Measurements from ENCODE around the gene TASP1.

Gene TASP1

DNA sequence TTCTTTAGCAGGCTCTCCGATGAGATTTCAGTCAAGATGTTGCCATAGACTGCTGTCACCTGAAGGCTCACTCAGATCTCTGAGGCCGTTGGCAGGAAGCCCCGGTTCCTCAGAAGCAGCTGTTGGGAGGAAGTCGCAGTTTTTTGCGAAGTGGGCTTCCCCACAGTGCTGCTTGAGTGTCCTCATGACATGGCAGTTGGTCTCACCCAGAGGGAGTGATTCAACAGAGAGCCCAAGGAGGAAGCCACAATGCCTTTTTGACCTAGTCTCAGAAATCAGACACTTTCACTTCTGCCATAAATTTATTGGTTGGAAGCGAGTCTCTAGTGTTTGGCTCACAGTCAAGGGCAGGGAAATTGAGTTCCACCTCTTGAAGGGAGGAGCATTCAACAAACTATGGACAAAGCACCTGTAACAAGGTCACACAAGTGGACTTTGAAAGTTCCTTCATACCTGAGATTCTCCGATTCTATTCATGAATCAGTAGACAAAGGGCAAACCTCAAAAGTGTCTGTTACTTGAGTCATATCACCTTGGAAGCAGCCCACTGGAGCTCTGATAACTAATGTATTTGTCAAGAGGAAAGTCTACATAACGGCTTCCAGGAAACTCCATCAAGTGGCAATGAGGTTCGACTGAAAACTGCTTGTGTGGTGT lies 208.3 kb downstream of the TASP1 start:
- DNase-seq, result no peak

DNA sequence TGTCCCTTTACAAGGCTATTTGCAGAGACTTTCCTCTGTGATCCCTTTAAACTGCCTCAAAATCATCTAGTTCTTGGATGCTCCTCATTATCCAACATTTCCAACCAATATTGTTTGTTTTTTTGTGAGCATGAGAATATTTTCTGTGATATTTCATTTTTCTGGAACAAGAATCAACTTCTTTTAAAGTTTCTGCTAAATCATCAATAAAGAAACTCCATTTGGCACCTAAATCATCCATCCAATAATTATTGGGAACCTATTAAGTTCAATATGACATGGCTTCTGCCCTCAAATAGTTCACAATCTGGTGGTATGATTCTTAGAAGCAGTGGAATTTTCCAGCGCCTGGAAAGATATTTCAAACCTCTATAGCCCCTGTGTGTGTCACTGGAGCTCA lies 210.0 kb downstream of the TASP1 start:
- no peak for DNase-seq

- DNase-seq, result no peak
These were observed 211.9 kb downstream of the TASP1 start for GRCh38 chr20:13426870-13427269.

DNA sequence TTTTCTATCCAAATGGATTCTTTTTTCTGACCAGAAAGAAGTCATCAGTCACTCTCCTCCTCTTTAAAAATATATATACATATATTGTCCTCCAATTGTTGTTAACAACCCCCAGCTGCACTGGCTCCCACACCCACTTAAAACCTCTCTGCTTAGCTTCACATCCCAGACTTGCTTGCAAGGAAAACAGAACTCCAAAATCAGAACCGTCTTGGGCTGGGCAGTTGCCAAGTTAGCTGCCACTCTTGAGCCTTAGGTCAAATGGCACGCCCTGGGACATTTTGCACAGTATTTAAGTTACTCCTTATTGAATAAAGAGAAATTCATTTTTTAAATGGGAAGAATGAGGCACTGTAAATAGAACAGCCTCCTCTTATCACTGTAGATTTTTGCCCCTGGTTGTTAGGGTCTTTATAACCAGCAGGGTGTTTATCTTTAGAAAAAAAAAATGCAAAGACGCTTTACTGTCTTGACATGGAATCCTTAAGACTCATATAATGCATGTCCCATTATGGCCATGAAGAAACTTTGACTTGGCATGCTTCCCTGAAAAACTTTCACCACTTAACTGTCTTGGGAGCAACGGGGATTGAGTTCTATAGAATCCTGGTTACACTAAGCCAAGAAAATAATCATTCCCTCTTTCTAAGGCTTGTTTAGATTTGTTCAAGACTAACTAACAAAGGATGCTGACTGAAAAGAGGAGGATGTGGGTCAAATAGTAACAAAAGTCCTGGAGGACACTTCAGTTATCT lies 213.2 kb downstream of the TASP1 start:
- DNase-seq, result no peak

DNA sequence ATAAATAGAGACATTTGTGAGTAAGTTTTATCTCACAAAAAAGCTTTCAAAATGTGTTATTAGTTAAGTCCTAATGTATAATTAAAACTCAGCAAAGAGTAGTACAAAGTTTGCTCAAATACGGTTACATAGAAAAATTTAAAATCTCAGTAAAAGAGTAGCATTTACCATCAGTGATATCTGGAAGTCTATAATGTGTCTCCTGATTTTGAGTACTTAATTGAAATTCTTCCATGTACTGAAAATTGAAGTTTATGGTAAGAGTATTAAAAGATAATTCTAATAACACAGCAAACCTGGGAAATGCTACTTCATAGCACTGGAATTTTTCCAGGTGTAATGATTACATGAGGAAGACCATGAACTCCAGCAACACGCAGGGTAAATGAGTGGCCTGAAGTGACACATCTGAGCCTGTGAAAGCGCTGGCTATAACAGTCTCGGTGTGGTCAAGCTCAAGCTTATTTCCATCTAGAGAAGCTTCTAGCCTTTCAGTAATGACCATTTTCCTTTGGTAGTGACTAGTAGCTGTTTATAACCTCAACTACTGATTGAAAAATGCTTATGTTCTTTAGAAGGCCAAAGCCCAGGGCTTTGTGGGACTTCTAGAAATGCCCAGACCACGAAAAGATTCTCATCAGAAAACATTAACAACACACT lies 214.4 kb downstream of the TASP1 start:
- no peak for DNase-seq

DNA sequence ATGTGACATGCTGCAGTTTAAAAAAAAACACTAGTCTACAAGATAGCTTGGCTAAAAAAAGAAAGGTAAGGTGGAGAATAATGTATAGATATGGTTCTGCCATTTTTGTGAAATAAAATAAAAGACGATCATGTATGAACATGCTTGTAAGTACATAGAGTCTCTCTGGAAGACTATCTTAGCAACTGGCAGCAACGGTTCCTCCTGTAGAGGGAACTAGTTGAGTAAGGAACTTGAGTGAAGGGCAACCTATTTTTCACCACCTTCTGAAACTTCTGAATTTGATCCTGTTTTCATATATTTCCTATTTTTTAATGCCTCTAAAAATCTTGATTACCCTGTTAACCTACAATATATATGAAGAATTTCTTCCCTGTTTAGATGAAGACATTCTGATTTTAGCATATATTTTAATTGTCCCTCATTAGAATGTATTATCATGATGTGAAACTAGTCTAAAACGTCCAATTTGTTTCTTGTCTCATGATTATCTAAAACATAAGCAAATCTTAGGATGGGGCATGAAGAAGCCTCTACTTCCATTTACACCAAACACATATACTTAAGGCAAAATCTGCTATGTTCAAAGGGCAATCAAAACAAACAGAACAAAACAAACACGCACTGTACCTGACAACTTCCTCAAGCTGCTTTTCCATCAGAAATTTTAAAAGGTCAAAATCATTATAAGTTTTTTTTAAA lies 215.1 kb downstream of the TASP1 start:
- no peak for DNase-seq

- no peak for DNase-seq
These were observed 216.1 kb downstream of the TASP1 start for GRCh38 chr20:13422637-13423036.

DNA sequence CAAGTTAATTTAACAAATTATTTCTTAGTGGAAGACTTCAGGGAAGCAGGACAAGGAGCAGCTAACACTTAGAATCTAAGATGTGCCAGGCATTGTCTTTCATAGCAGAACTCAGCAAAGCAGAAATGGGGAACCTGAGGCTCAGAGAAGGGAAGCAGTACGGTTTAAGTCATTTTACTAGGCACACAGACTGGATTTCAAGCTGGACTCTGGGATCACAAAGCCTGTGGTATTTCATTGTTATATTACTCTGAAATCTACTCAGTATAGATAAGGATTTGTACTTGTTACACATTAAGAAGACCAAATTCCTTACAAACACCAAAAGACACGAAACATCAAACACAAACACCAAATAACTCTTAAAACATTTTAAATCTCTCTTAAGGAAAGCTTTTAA lies 218.1 kb downstream of the TASP1 start:
- no peak for DNase-seq

- DNase-seq, result no peak
These were observed 219.3 kb downstream of the TASP1 start for GRCh38 chr20:13419477-13419876.

DNA sequence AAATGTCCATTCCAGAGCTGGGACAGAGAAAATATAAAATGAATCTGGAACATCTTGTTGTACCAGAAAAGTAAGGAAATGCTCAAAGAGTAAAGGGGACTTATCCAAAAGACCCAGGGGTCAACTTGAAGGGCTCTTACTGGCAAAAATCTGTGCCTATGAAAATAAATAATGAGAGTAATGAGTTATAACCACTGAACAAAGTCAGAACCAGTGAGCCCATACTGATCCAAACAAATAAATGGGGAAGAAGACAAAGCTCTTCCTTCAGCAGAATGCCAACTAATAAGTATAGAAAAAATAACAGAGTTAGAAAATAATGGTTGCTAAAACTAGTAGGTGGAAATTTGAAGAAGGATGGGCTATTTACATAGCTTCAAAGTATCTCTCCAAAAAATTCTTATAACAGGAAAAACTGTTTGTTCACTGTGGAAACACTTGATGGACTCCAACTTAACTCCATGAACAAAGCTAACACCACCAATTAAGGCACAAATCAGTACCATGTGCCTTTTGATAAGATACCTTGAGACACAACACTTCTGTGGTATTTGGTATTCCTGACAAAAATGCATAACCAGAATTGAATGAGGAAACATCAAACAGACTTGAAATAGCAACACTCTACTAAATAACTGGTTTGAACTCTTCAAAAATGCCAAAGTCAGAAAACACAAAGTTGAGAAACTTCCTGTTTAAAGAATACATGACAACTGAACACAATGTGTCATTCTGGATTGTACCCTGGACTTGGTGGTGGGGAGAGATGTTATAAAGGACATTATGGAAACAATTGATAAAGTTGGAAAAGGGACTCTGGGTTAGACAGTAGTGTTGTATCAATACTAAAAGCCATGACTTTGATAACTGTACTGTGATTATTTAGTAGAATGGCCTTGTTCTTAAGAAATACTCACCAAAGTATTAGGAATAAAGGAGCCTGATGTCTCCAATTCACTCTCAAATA lies 220.2 kb downstream of the TASP1 start:
- no peak for DNase-seq

GRCh38 chr20:13416531-13416930 lies 222.2 kb downstream of the TASP1 start:
- no peak for DNase-seq

DNA sequence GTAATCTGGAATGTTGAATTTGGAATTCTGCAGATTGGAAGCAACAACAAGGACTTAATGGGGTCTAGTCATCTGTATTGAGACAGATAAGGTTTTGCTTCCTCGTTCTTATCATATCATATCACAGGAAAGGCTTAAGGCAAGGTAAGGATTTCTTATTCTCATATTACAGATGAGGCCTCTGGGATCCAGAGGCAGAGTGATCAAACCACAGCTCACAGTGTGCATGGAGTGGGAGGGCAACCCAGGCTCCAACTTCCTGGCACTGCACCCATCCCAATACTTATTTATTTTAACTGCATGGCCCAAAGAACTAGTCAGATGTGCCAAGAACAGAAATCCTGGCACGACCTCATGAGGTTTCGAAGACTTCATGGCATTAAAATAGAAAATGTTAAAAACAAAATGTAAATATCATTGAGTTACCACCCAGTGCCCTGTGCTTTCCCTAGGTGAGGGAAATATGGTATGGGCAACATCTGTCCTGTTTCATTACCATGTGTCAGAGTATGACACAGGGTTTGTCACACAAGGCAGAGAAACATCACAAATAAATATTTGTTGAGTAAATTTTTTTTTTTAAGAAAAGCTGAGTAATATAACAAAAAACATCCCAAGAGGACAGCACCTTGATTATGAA lies 225.8 kb downstream of the TASP1 start:
- no peak for DNase-seq

DNA sequence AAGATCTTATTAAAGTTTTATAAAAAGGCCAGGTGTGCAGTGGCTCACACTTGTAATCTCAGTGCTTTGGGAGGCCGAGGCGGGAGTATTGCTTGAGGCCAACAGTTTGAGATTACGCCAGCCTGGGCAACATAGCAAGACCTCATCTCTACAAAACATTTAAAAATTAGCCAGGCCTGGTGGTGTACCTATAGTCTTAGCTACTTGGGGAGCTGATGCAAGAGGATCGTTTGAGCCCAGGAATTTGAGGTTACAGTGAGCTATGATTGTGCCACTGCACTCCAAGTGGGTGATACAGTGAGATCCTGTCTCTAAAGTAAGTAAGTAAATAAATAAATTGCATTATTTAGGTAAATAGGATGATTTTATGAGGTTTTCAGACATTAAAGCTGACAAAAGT lies 234.4 kb downstream of the TASP1 start:
- DNase-seq, result no peak

DNA sequence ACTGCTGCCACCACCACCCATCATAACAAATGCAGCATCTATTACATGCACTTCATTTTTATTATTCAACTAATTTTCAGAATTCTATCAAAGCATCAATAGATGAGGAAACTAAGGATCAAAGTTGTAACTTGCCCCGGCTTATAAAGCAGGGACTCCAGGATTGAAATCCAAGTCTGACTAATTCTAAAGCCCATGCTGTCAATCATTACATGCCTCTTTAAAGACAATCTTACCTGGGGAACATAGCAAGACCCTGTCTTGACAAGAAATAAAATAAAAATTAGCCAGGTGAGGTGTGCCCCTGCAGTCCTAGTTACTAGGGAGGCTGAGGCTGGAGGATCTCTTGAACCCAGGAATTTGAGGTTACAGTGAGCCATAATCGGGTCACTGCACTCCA lies 235.3 kb downstream of the TASP1 start:
- no peak for DNase-seq

GRCh38 chr20:13402986-13403385 lies 235.7 kb downstream of the TASP1 start:
- no peak for DNase-seq

DNA sequence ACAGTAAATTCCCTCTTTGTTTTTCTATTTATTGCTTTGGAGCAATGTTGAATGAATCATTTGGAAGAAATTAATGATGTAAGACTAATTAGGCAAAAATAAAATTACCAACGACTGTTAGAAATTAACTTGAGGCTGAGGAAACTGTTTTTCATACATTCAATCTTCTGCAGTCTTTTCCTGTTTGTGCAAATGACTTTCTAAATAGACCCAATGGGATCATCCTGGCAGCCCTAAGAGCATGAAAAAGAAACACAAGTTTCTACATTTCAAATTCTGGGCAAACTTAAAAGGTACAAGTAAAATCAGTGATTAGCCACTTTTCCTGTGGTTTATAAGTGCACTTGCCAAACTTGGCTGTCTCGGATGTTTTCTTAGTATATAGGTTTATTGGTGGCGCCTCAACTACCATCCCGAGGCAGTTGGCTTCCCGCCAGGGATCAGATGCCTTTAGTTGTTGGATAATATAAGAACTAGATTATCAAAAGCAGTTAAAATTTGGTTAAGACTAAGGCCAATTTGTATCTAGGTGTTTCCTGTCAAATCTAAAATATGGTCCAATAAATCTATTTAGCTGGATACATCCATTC lies 236.5 kb downstream of the TASP1 start:
- no peak for DNase-seq

DNA sequence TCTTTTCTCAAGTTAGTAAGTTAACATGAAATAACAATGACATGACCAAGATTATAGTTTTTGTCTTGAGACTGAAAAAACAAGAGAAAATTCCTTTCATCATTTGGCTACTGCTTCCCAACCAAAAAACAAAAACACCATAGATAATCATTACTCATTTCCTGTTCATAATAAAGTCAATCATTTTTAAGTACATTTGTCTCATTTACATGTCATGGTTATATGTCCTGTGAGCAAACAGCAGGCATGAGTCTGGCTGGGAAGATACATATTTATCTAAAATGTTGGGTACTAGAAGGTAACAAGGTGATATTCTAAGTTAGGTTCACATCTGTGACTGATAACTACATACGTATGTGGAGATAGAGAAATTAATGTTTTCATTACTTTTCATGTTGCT lies 237.1 kb downstream of the TASP1 start:
- no peak for DNase-seq

DNA sequence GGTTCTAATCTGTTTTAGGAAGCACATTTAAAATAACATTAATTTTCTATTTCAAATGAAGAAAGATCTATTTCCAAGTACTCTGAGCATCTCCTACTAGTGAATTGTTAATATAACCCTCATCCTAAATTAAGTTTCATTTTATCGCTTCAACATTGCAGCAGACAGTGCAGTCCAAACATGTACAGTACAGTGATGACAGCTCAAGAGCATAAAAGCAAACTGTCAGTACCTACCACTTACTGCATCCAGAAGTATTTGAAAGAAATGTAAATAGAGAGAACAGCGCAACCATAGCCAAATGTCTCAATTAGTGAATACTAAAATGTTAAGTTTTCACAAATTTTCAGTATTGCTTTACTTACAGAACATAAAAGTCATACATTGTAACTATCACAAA lies 238.3 kb downstream of the TASP1 start:
- no peak for DNase-seq

DNA sequence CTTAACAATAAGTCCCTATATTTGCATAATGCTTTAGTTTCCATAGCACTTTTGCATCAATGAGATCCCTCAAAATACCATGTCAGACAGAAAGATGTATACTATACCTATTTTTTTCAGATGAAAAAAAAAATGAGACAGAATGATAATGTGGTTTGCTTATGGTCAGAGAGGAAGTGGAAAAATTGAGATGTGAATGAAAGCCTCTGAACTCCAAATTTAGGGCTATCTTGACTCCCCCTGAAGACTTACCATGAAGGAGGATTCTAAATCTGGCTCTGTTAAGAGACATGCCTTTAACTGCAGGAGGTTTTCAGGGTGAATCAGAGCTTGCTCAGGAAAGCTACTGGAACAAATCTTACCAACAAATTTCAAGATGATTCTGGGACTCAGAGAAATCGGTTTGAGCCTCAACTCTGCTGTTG lies 241.4 kb downstream of the TASP1 start:
- no peak for DNase-seq

- no peak for DNase-seq
These were observed 241.9 kb downstream of the TASP1 start for GRCh38 chr20:13396826-13397225.

DNA sequence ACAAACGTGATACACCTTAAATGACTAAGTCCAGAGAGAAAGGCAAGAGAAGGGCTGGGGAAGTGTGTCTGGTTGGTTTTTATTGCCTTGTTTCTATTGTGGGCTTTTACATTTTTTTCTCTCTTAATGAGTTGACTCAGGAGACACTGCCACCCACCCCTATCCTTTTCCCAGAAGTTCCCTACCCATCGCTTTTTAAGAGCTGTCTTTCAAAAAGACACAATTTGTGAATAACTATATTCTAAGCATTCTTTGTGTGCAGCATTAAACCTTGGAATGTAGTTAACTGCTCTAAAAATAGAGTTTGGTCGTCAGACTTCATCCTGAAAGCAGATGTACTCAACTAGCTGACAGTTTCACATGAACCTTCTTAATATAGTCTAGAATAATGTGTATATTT lies 242.7 kb downstream of the TASP1 start:
- no peak for DNase-seq
